Esophagus muscularis mucosa (tissue), 3 donors: Measurements from ENCODE around the gene PLIN5.

Experiments used
- POLR2AphosphoS5 ChIP-seq, 2 donors: sonication (generic); formaldehyde crosslinking; IDR thresholded peaks; one replicate each; pipeline ENCODE4 v1.6.1; 2017; ENCODE audit warnings: antibody characterized with exemption in 2 of 2
- TF ChIP-seq, protein P1 (sequence below), 3 experiments: fragments of 200-600 bp in 2 of 3; fragments of 450-650 bp in 1 of 3; sonication (generic) in 2 of 3; IDR thresholded peaks; one replicate each; pipeline ENCODE4 v1.5.1; 2017 to 2019; ENCODE audit warnings: antibody characterized with exemption in 3 of 3, mild to moderate bottlenecking in 2 of 3, moderate library complexity in 1 of 3

DNA sequence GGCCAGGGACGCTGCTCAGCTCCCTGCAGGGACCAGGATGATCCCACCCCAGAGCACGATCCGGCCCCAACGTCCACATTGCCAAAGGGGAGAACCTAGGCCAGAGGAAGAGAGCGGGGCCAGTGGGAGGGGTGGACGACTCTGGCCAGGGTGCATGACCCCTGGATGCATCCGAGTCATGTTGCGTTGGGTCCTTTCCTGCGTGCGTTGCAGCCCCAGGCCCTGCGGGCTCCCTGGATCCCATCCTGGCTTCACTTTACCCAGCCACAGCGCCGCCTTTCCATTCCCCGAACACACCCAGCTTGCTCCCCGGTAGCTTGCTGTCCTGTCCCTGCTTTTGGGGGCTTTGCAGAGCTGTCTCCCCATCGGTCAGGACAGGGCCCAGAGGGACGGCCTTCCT lies 27.2 kb downstream of the PLIN5 start:
- TF ChIP-seq, protein P1, sequence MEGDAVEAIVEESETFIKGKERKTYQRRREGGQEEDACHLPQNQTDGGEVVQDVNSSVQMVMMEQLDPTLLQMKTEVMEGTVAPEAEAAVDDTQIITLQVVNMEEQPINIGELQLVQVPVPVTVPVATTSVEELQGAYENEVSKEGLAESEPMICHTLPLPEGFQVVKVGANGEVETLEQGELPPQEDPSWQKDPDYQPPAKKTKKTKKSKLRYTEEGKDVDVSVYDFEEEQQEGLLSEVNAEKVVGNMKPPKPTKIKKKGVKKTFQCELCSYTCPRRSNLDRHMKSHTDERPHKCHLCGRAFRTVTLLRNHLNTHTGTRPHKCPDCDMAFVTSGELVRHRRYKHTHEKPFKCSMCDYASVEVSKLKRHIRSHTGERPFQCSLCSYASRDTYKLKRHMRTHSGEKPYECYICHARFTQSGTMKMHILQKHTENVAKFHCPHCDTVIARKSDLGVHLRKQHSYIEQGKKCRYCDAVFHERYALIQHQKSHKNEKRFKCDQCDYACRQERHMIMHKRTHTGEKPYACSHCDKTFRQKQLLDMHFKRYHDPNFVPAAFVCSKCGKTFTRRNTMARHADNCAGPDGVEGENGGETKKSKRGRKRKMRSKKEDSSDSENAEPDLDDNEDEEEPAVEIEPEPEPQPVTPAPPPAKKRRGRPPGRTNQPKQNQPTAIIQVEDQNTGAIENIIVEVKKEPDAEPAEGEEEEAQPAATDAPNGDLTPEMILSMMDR (IDR thresholded peaks at IDR 0.05), result no peak
- TF ChIP-seq POLR2AphosphoS5 (IDR thresholded peaks at IDR 0.05), result no peak
